ENCODE measurements around the gene PEX16.
"Not testable (repeated sequence)": the region's sequence is repeated elsewhere in the genome, so short reads cannot be mapped to it uniquely, and the experiment has no call there.

The PEX16 gene

GRCh38 chr11:45909594-45910475 lies 7.8 kb downstream of the PEX16 start:
- Histone ChIP-seq H3K27me3 (replicated peaks in 2 of 5; ENCODE audit: control insufficient read depth in 4 of 5, insufficient read depth in 5 of 5, low read length in 4 of 5) (no peaks in the 10 kb centered on the region), H3K4me3 (ENCODE audit: control insufficient read depth in 1 of 7, extremely low read depth in 1 of 7, insufficient read depth in 4 of 7, low read depth in 2 of 7, low read length in 6 of 7) (no peak overlapping the region), H3K27ac (ENCODE audit: insufficient read depth in 1 of 2, low read depth in 1 of 2, low read length in 2 of 2, poor library complexity in 1 of 2, severe bottlenecking in 2 of 2) (no peak overlapping the region), H3K36me3 (ENCODE audit: control insufficient read depth in 4 of 4, insufficient read depth in 4 of 4, low read length in 3 of 4) (peaks cover 0 to 51% (median 38%) of the 10 kb centered on the region in 4 experiments), H3K9me3 (ENCODE audit: control extremely low read depth in 1 of 5, control insufficient read depth in 4 of 5, insufficient read depth in 2 of 5, low read depth in 1 of 5, low read length in 4 of 5) (no peaks in the 10 kb centered on the region), H3K4me1 (ENCODE audit: control extremely low read depth in 1 of 4, control insufficient read depth in 4 of 4, insufficient read depth in 4 of 4, low read length in 3 of 4) (peaks cover 0 to 11% (median 2%) of the 10 kb centered on the region in 4 experiments)
- 92% methylated on average over 32 of the region's 32 CpGs for WGBS (ENCODE audit: insufficient coverage)
- DNase-seq, result no peak
- ChIA-PET POLR2A (no interaction called here), CTCF (interaction anchor here (1.0 kb wide), 1 partner anchor 12 kb away, joined by 3 read pairs; no protein-coding TSS in a partner anchor)

- no peak overlapping the region for H3K27ac ChIP-seq (ENCODE audit: insufficient read depth in 1 of 2, low read depth in 1 of 2, low read length in 2 of 2, poor library complexity in 1 of 2, severe bottlenecking in 2 of 2)
- ChIA-PET POLR2A (no interaction called here), CTCF (no interaction called here)
- no peaks in the 10 kb centered on the region for H3K27me3 ChIP-seq (replicated peaks in 2 of 5; ENCODE audit: control insufficient read depth in 4 of 5, insufficient read depth in 5 of 5, low read length in 4 of 5)
- H3K9me3 ChIP-seq (ENCODE audit: control extremely low read depth in 1 of 5, control insufficient read depth in 4 of 5, insufficient read depth in 2 of 5, low read depth in 1 of 5, low read length in 4 of 5), result no peaks in the 10 kb centered on the region
- H3K36me3 ChIP-seq (ENCODE audit: control insufficient read depth in 4 of 4, insufficient read depth in 4 of 4, low read length in 3 of 4), result peaks cover 0 to 32% (median 24%) of the 10 kb centered on the region in 4 experiments
- no peak overlapping the region for H3K4me3 ChIP-seq (ENCODE audit: control insufficient read depth in 1 of 7, extremely low read depth in 1 of 7, insufficient read depth in 4 of 7, low read depth in 2 of 7, low read length in 6 of 7)
- H3K4me1 ChIP-seq (ENCODE audit: control extremely low read depth in 1 of 4, control insufficient read depth in 4 of 4, insufficient read depth in 4 of 4, low read length in 3 of 4), result peaks cover 0 to 11% (median 2%) of the 10 kb centered on the region in 4 experiments
- 92% methylated on average over 8 of the region's 8 CpGs for WGBS (ENCODE audit: insufficient coverage)
- no peak for DNase-seq
Measured at GRCh38 chr11:45907911-45908370, 9.7 kb downstream of the PEX16 start.

GRCh38 chr11:45906965-45907611 lies 10.6 kb downstream of the PEX16 start, which contains the start of gene FREY1:
Gene FREY1 (minus strand): TSS chr11:45907271. CDS start chr11:45907245, 26 bp downstream.
- no peak within 1 kb of the TSS for H3K27ac ChIP-seq (ENCODE audit: insufficient read depth in 1 of 2, low read depth in 1 of 2, low read length in 2 of 2, poor library complexity in 1 of 2, severe bottlenecking in 2 of 2)
- H3K9me3 ChIP-seq (ENCODE audit: control extremely low read depth in 1 of 5, control insufficient read depth in 4 of 5, insufficient read depth in 2 of 5, low read depth in 1 of 5, low read length in 4 of 5), result no peaks in the 10 kb centered on the region
- no peak within 1 kb of the TSS for H3K4me3 ChIP-seq (ENCODE audit: control insufficient read depth in 1 of 7, extremely low read depth in 1 of 7, insufficient read depth in 4 of 7, low read depth in 2 of 7, low read length in 6 of 7)
- peaks cover 0 to 27% (median 22%) of the 10 kb centered on the region in 4 experiments for H3K36me3 ChIP-seq (ENCODE audit: control insufficient read depth in 4 of 4, insufficient read depth in 4 of 4, low read length in 3 of 4)
- WGBS (ENCODE audit: insufficient coverage), result 79% methylated on average over 14 of the region's 18 CpGs
- peaks cover 0 to 11% (median 2%) of the 10 kb centered on the region in 4 experiments for H3K4me1 ChIP-seq (ENCODE audit: control extremely low read depth in 1 of 4, control insufficient read depth in 4 of 4, insufficient read depth in 4 of 4, low read length in 3 of 4)
- peaks cover 0 to 3% (median 0%) of the 10 kb centered on the region in 5 experiments for H3K27me3 ChIP-seq (replicated peaks in 2 of 5; ENCODE audit: control insufficient read depth in 4 of 5, insufficient read depth in 5 of 5, low read length in 4 of 5)
- POLR2A ChIA-PET, result interaction anchor here (0.6 kb wide), 1 partner anchor 765 kb away, joined by 3 read pairs; no protein-coding TSS in a partner anchor
- DNase-seq, result no peak
- CTCF ChIA-PET, result no interaction called here

GRCh38 chr11:45906096-45906682 lies 11.5 kb downstream of the PEX16 start:
- no peak for DNase-seq
- H3K36me3 ChIP-seq (ENCODE audit: control insufficient read depth in 4 of 4, insufficient read depth in 4 of 4, low read length in 3 of 4), result peaks cover 0 to 23% (median 16%) of the 10 kb centered on the region in 4 experiments
- no peak overlapping the region for H3K4me3 ChIP-seq (ENCODE audit: control insufficient read depth in 1 of 7, extremely low read depth in 1 of 7, insufficient read depth in 4 of 7, low read depth in 2 of 7, low read length in 6 of 7)
- H3K4me1 ChIP-seq (ENCODE audit: control extremely low read depth in 1 of 4, control insufficient read depth in 4 of 4, insufficient read depth in 4 of 4, low read length in 3 of 4), result peaks cover 0 to 11% (median 2%) of the 10 kb centered on the region in 4 experiments
- peaks cover 0 to 12% (median 2%) of the 10 kb centered on the region in 5 experiments for H3K27me3 ChIP-seq (replicated peaks in 2 of 5; ENCODE audit: control insufficient read depth in 4 of 5, insufficient read depth in 5 of 5, low read length in 4 of 5)
- WGBS (ENCODE audit: insufficient coverage), result 59% methylated on average over 9 of the region's 19 CpGs
- POLR2A ChIA-PET, result no interaction called here
- H3K27ac ChIP-seq (ENCODE audit: insufficient read depth in 1 of 2, low read depth in 1 of 2, low read length in 2 of 2, poor library complexity in 1 of 2, severe bottlenecking in 2 of 2), result no peak overlapping the region
- no peaks in the 10 kb centered on the region for H3K9me3 ChIP-seq (ENCODE audit: control extremely low read depth in 1 of 5, control insufficient read depth in 4 of 5, insufficient read depth in 2 of 5, low read depth in 1 of 5, low read length in 4 of 5)
- CTCF ChIA-PET, result interaction anchor here (0.7 kb wide), 1 partner anchor 19 kb away, joined by 3 read pairs; no protein-coding TSS in a partner anchor

GRCh38 chr11:45905576-45905975 lies 12.1 kb downstream of the PEX16 start:
- POLR2A ChIA-PET, result interaction anchor here (0.6 kb wide), 1 partner anchor 40 kb away, joined by 3 read pairs; no protein-coding TSS in a partner anchor
- H3K9me3 ChIP-seq (ENCODE audit: control extremely low read depth in 1 of 5, control insufficient read depth in 4 of 5, insufficient read depth in 2 of 5, low read depth in 1 of 5, low read length in 4 of 5); CTCF ChIA-PET; H3K27ac ChIP-seq (ENCODE audit: insufficient read depth in 1 of 2, low read depth in 1 of 2, low read length in 2 of 2, poor library complexity in 1 of 2, severe bottlenecking in 2 of 2); DNase-seq; H3K4me3 ChIP-seq (ENCODE audit: control insufficient read depth in 1 of 7, extremely low read depth in 1 of 7, insufficient read depth in 4 of 7, low read depth in 2 of 7, low read length in 6 of 7): not testable (repeated sequence)
- Histone ChIP-seq H3K36me3 (ENCODE audit: control insufficient read depth in 4 of 4, insufficient read depth in 4 of 4, low read length in 3 of 4) (peaks cover 0 to 17% (median 11%) of the 10 kb centered on the region in 4 experiments), H3K4me1 (ENCODE audit: control extremely low read depth in 1 of 4, control insufficient read depth in 4 of 4, insufficient read depth in 4 of 4, low read length in 3 of 4) (peaks cover 0 to 11% (median 2%) of the 10 kb centered on the region in 4 experiments), H3K27me3 (replicated peaks in 2 of 5; ENCODE audit: control insufficient read depth in 4 of 5, insufficient read depth in 5 of 5, low read length in 4 of 5) (peaks cover 0 to 18% (median 7%) of the 10 kb centered on the region in 5 experiments)
- 52% methylated on average over 3 of the region's 6 CpGs for WGBS (ENCODE audit: insufficient coverage)

GRCh38 chr11:45905095-45905494 lies 12.6 kb downstream of the PEX16 start:
- peaks cover 0 to 12% (median 7%) of the 10 kb centered on the region in 4 experiments for H3K36me3 ChIP-seq (ENCODE audit: control insufficient read depth in 4 of 4, insufficient read depth in 4 of 4, low read length in 3 of 4)
- no peak overlapping the region for H3K27ac ChIP-seq (ENCODE audit: insufficient read depth in 1 of 2, low read depth in 1 of 2, low read length in 2 of 2, poor library complexity in 1 of 2, severe bottlenecking in 2 of 2)
- 95% methylated on average over 17 of the region's 19 CpGs for WGBS (ENCODE audit: insufficient coverage)
- no peak overlapping the region for H3K4me3 ChIP-seq (ENCODE audit: control insufficient read depth in 1 of 7, extremely low read depth in 1 of 7, insufficient read depth in 4 of 7, low read depth in 2 of 7, low read length in 6 of 7)
- ChIA-PET CTCF (no interaction called here), POLR2A (interaction anchor here (0.6 kb wide), 1 partner anchor 40 kb away, joined by 3 read pairs; no protein-coding TSS in a partner anchor)
- DNase-seq, result no peak
- H3K4me1 ChIP-seq (ENCODE audit: control extremely low read depth in 1 of 4, control insufficient read depth in 4 of 4, insufficient read depth in 4 of 4, low read length in 3 of 4), result peaks cover 0 to 13% (median 4%) of the 10 kb centered on the region in 4 experiments
- no peaks in the 10 kb centered on the region for H3K9me3 ChIP-seq (ENCODE audit: control extremely low read depth in 1 of 5, control insufficient read depth in 4 of 5, insufficient read depth in 2 of 5, low read depth in 1 of 5, low read length in 4 of 5)
- H3K27me3 ChIP-seq (replicated peaks in 2 of 5; ENCODE audit: control insufficient read depth in 4 of 5, insufficient read depth in 5 of 5, low read length in 4 of 5), result peaks cover 0 to 22% (median 9%) of the 10 kb centered on the region in 5 experiments

Data from common myeloid progenitor, CD34-positive (primary cell).